ENCODE results near the gene C16orf78.

- TF ChIP-seq YY1 (IDR thresholded peaks at IDR 0.05; ENCODE audit: insufficient read depth, insufficient read length) = no peak
- no peak for TF ChIP-seq ZNF274 (IDR thresholded peaks at IDR 0.05; ENCODE audit: low read depth, low read length)
These were observed 33.1 kb upstream of the C16orf78 start for GRCh38 chr16:49340466-49340865.

Data from NT2/D1 (cell line).